Inflammatory macrophage treated with lipopolysaccharide for 1 hour (primary cell): ENCODE data around the gene CAMK2D.

Source experiments
- DNase-seq, 2 donors: peaks; one replicate each; pipeline ENCODE4 v3.0.0-alpha.2; 2020 to 2022

Gene CAMK2D

GRCh38 chr4:113457886-113458285, 303.7 kb downstream of the CAMK2D start:
- no peak for DNase-seq

DNA sequence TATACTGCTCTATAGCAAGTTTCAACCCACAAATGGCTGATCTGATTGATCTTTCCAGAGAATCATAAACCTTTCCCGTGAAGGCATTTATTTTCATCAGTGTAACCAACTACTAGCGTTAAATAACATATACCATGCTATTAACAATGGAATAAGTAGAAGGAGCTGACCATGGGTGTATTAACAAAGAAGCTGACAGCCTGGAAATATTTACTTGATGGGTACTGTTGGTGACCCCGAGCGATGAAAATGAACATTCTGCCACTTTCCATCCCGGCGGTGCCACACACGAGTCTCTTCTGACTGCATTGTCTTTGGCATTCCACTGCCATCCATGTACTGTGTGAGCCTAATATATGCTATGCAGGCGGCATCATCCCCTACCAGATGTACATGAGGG, 304.4 kb downstream of the CAMK2D start:
- DNase-seq: no peak

- DNase-seq: no peak
Measured at GRCh38 chr4:113455061-113455460, 306.5 kb downstream of the CAMK2D start.

DNA sequence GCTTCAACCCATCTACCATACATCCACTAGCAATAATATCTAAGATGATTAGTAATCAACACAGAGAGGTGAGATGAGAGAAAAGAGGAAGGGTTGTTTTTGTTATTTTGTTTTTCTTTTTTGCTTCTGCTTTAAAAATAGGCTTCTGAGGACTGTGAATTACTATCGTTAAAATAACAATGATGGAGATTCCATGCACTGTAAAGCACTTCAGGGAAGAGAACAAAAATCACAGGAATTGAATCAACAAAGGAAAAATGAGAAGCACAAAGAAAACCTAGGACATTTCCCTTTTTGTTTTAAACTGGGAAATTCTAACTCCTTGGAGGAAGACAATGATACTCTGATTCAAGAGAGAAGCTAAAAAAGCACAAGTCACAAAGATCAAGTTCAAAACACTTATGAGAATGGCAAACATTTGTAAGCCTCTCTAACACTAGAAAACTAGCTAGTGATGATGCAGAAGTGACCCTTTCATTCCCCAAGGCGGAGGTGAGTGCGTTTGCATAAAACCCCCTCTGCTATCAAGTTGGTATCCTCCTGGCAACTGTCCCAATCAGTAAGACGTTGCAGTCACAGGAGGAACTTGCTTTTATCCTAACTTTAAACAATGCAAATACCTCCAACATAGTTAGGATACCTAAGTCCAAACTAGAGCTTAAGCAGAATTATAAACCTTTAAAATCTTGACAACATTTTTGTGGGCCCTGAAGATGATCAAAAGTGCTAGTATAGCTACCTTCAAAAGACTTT, 308.5 kb downstream of the CAMK2D start:
- DNase-seq: no peak

DNA sequence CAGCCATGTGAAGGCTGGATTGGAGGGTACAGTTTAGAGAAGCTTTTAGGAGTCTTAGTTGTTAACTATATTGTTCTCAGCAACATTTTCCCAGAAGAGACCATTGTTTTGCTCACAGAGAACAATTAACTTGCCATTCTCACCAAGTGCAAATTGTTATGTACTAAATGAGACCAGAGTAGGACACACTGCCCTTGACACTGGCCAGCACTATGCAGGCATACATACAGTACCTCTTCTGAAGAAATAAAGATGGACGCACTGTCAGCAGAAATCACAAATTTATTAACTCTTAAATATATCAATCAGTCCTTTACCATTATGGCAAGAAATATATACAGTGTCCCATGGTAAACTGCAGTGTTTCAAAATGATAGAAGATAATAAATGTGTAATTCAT, 309.4 kb downstream of the CAMK2D start:
- DNase-seq: no peak

DNA sequence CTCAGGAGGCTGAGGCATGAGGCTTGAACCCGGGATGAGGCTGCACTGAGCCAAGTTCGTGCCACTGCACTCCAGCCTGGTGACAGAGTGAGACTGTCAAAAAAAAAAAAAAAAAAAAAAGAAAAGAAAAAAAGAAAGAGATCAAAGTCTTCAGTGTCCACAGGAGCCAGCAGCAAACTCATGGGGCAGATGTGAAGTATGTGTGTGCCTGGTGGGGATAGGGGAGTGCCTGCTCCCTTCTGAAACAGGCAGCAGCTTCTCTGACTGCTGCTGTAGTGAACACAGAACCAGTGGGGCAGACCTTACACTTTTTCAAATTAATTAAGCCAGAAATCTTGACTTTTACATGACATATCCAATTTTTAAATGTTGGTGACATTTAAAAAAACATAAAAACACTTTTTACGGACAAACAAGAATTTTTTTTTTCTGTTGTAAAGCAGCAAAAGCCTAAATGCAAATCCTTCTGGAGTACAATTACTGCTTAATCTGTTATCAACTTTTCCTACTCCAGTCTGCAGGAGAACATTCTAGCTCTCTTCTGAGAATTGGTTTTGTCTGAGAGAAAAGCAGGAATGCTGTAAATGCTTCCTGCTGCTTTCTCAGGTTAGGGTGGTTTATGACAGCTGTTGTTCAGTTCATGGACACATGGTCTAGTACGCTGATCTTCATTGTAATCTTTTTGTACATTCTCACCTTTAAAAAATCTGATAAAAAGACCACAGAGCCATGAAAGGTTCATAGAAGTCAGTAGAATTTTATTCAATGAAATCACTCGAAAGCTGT, 311.1 kb downstream of the CAMK2D start:
- DNase-seq: no peak

GRCh38 chr4:113449410-113449974, 312.0 kb downstream of the CAMK2D start:
- DNase-seq: no peak

- DNase-seq: peak; percentile 20 to 49
Measured at GRCh38 chr4:113447769-113448168, 313.8 kb downstream of the CAMK2D start.

DNA sequence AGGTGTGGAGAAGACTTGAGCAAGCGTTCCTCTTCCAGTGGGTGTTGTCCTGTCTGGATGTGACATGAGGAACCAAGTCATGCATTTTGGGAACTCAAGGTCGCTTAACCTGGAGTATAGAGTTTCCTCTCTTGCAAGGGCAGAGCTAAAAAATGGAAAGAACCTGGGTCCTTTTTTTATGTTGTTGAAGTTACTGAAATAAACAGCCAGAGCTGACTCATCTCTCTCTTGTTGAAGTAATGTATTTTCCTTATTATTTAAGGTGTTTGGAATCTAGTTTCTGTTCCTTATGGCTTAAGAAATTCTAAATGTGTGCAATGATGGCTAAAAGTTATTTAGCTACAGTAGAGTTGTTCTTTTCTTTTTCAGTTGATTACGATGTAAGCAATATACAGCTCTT, 314.5 kb downstream of the CAMK2D start:
- peak; percentile 12 to 39 for DNase-seq

GRCh38 chr4:113446019-113446418, 315.5 kb downstream of the CAMK2D start:
- no peak for DNase-seq

GRCh38 chr4:113445286-113445685, 316.3 kb downstream of the CAMK2D start:
- DNase-seq: no peak

GRCh38 chr4:113444386-113444785, 317.2 kb downstream of the CAMK2D start:
- no peak for DNase-seq

- no peak for DNase-seq
Measured at GRCh38 chr4:113442826-113443225, 318.7 kb downstream of the CAMK2D start.

DNA sequence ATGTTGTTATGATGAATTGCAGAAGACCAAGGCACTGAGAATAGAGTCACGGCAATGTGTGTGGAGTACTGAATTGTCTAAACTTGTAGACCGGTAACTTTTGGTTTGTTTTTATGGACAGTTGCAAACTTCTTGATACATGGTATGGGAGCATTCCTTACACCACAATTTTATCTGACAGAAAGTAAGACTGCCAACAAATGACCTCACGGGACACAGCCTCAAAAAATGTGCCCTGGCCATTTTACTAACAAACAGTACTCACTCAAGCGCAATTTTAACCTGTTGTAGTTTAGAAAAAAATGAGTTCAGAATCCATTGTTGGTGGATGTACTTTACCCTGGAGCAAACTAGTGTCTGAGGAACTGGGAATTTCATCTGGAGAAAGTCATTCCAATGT, 321.2 kb downstream of the CAMK2D start:
- no peak for DNase-seq

GRCh38 chr4:113438596-113438995, 322.9 kb downstream of the CAMK2D start:
- no peak for DNase-seq

DNA sequence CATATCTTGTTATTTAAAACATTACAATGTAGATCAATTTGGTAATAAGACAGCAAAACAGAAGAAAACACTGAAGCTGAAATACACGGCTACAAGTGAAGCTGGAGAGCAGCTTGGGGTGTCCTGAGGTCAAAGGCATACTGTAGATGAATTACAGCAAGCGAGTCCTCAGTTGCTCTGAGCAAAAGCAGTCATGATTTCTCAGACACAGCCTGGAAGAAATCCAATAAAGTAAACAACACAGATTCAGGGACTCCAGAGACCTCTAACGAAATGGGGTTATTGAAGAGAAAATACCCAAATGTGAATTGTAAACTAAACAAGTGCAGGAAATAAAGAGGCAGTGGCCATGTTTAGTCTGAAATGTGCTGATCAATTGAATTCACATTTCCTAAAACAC, 324.4 kb downstream of the CAMK2D start:
- DNase-seq: no peak

GRCh38 chr4:113436360-113436759, 325.2 kb downstream of the CAMK2D start:
- DNase-seq: no peak

DNA sequence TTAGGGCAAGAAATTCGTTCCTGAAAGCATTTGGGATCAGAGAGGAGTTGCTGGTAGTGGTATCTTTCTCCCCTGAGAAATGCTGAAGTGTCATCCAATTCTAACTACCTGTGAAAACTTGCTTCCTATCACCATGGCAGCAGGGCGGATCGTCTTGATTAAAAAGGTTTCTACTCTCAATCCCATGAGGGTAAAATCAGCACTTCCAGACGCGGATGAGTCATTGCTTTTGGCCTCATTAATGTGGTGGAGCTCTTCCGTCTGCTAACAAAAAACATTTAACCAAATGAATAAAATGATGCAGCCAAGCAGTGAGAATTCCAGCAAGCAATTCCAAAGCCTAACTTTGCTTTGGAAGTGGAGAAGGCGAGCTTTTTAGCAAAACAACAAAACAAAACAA, 325.6 kb downstream of the CAMK2D start:
- no peak for DNase-seq

DNA sequence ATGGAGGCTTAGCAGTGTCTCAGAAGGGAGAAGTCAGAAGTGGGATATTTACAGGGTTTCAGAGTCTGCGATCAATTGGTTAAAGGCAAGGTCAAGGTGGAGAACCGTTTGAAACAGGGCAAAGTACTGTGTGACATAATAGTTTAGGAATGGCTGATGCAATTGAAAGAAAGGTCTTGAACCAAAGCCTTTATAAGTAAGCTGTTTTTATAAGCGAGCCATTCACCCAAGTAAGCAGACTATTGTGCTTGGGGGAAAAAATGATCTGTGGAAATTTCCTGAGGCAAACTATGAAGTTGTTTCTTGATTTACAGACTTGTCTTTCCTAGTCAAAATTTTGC, 327.3 kb downstream of the CAMK2D start:
- no peak for DNase-seq

DNA sequence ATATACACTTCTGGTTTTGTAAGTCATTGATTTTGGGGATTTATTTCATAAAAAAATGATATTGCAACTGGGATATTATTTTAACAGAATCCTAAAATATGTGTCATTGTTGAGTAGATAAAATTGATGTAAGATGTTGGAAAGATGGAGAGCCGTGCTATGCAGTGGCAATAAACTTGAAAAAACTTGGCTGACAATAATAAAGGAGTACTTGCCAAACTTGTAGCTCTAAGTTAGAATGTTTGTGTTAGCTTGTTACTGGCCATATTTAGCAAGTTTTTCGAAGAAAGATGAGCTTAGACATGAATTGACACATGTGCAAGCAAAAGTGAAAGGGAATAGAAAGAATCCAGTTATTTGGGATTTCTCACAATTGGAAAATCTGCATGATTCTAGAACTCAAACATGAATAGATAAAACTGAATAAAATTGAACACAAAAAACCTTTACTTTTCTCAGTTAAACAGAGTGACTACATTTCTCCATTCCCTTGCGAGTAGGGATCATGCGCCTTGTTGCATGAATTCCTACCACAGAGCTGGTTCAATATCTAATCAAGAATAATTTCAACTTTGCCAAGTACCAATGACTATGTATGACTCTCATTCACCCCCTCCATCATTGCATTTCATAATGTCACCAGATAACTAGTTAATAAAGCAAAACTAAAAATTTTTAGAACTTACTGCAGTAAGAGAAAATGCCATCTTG, 327.8 kb downstream of the CAMK2D start:
- DNase-seq: no peak

- DNase-seq: no peak
Measured at GRCh38 chr4:113433116-113433515, 328.4 kb downstream of the CAMK2D start.

GRCh38 chr4:113423631-113424030, 337.9 kb downstream of the CAMK2D start:
- DNase-seq: no peak

DNA sequence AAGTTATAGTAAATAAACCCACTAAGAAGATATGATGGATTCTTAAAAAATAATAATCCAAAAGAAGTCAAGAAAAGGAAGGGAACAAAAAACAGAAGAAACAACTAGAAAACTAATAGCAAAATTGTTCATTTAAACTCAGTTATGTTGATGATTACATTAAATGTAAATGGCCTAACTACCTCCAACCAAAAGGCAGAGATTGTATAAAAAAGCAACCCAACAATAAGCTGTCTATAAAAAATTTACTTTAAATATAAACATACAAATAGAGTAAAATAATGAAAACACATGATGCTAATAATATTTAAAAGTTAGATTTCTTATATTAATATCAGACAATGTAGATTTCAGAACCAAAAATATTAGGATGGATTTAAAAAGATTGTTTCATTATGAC, 340.6 kb downstream of the CAMK2D start:
- no peak for DNase-seq

DNA sequence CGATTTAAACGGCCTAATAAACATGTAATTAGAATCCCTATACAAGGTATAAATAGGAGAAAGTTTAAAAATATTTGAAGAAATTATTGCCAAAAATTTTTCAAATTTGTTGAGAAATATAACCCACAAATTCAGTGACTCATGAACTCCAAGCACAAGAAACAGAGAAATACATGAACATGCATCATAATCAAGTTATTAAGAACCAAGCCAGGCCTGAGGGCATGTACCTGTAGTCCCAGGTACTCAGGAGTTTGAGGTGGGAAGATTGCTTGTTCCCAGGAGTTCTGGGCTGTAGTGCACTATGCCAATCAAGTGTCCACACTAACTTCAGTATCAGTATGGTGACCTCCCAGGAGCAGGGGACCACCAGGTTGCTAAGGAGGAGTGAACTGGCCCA, 341.9 kb downstream of the CAMK2D start:
- DNase-seq: no peak
